H7 (cell line): Measurements from ENCODE around the gene SAMD11. TPM values are rescaled to one million over a fixed set of nuclear protein-coding genes. Genes with fewer than 3 reads are reported as not detected.
A peak's percentile ranks its signal among the peaks of the same experiment; 100 is the strongest.

Experiments used
- DNase-seq: peaks from one replicate; pipeline ENCODE4 v3.0.0; 2012
- H3K27me3 ChIP-seq: 2 replicates; pipeline ENCODE4 v1.6.0; 2011; ENCODE audit warnings: mild to moderate bottlenecking, low read length; ENCODE audit not compliant: control insufficient read depth, insufficient read depth
- H3K36me3 ChIP-seq: replicated peaks from 2 replicates; pipeline ENCODE4 v1.5.1; 2011; ENCODE audit warnings: low read length; ENCODE audit not compliant: control insufficient read depth, insufficient read depth
- H3K4me3 ChIP-seq: 2 replicates; pipeline ENCODE4 v1.5.1; 2011; ENCODE audit warnings: low read depth, mild to moderate bottlenecking, control low read depth, low read length, moderate library complexity; ENCODE audit not compliant: insufficient read depth
- total RNA-seq: library from RNA; depleted of rRNA; stranded (reverse); fragments of >200 nt; shearing (Covaris generic); gene quantifications from 2 replicates; pipeline ENCODE4 v1.2.3, GENCODE V29; 2014

Gene SAMD11
- total RNA-seq, 1 experiment from 2014 or later, result 14.8 TPM

DNA sequence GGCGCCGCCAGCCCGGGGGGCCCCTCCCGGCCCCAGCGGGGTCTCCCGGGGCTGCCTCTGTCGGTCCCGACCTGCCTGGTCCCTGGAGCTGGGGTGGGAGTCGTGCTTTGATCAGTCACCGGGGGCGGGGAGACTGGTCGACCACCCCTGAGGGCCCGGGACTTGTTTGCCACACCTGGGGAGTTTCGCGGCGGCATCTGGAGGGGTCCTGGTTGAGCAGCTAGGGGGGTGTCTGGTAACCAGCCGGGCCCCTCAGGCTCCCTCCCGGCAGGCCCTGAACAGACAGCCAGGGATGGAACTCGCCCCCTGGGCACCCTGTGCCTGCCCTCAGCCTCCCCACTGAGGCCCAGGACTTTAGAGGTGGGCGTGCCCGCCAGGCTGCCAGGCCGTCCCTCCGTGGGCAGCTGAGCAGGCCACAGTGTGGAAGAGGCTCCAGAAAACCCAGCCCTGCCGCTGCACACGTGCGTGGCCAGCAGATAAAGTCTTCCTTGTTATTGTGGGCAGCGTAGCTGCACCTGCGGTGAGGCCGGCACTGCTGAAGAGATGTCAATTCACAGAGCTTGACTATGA lies 13.3 kb upstream of the SAMD11 start:
- no peaks in the 10 kb centered on the region for H3K36me3 ChIP-seq
- peaks cover 36% of the 10 kb centered on the region for H3K27me3 ChIP-seq
- no peak overlapping the region for H3K4me3 ChIP-seq
- DNase-seq, result peak; percentile 66

DNA sequence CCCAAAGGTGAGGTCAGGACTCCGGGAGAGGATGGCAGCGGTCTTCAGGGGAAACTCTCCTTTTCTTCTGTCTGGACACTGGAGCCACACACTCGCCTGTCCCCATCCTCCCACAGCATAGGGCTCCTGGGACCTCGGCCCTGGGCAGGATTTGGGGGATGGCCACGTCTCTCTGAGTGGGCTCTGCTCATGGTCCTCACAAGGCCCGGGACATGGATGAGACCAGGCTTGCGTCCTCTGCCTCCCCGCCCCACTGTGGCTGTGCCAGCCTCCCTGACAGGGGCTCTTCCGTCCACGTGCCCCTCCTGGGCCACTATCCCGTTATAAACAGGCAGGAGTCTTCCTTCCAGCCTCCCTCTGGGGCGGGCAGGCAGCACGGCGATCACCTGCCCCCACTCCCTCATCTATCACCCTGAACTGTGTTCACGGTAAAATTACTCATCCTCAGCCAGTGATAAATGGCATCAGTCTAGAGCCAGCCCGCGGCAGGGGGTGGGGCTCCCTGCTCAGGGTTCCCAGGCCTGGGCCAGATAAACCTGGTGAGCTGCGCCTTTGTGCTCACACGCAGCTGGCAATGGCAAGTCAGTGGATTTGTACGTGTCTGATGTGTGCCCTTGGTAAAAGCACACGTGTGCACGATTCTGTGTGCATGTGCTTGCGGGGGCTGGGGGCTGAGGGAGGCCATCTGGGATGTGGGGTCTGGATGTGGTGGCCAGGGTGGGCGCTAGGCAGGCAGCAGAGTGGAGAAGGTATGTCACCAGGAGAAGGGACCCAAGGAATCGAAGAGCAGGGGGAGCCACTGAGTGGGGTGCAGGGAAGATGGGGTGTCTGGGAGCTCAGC lies 12.6 kb upstream of the SAMD11 start:
- Histone ChIP-seq H3K4me3 (no peak overlapping the region), H3K36me3 (no peaks in the 10 kb centered on the region), H3K27me3 (peaks cover 36% of the 10 kb centered on the region)
- DNase-seq, result peak; percentile 50

GRCh38 chr1:911875-912739 lies 11.6 kb upstream of the SAMD11 start:
- no peak overlapping the region for H3K4me3 ChIP-seq
- peaks cover 29% of the 10 kb centered on the region for H3K27me3 ChIP-seq
- DNase-seq, result peak; percentile 37
- H3K36me3 ChIP-seq, result no peaks in the 10 kb centered on the region

- peak; percentile 90 for DNase-seq
- Histone ChIP-seq H3K27me3 (peaks cover 32% of the 10 kb centered on the region), H3K36me3 (no peaks in the 10 kb centered on the region), H3K4me3 (no peak overlapping the region)
Observed at GRCh38 chr1:912740-913301, 10.9 kb upstream of the SAMD11 start.

GRCh38 chr1:913491-914130 lies 10.1 kb upstream of the SAMD11 start:
- no peak overlapping the region for H3K4me3 ChIP-seq
- peak; percentile 51 for DNase-seq
- H3K36me3 ChIP-seq, result no peaks in the 10 kb centered on the region
- peaks cover 38% of the 10 kb centered on the region for H3K27me3 ChIP-seq

GRCh38 chr1:914131-914890 lies 9.4 kb upstream of the SAMD11 start:
- Histone ChIP-seq H3K27me3 (peaks cover 40% of the 10 kb centered on the region), H3K4me3 (no peak overlapping the region), H3K36me3 (no peaks in the 10 kb centered on the region)

DNA sequence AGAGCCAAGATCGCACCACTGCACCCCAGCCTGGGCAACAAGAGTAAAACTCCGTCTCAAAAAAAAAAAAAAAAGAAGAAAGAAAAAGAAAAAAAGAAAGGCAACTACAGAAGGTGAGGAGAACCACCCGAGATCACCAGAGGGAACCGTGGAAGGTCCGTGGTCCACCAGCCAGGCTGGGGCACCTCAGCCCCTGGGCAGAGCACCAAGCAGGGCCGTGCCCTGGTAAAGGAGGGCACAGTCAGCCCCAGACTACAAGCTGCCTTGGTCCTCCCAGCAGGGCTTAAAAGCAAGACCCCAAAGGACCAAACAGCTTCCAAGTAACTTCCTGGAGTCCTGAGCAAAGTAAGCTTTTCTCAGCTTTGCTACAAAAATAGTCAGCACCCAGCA lies 8.8 kb upstream of the SAMD11 start:
- Histone ChIP-seq H3K27me3 (peaks cover 44% of the 10 kb centered on the region), H3K36me3 (no peaks in the 10 kb centered on the region), H3K4me3 (no peak overlapping the region)
- DNase-seq, result peak; percentile 43

More at GRCh38 chr1:914131-914890, 9.4 kb upstream of the SAMD11 start:
- peak; percentile 57 for DNase-seq

- DNase-seq, result peak; percentile 56
- Histone ChIP-seq H3K27me3 (peaks cover 51% of the 10 kb centered on the region), H3K36me3 (no peaks in the 10 kb centered on the region), H3K4me3 (no peak overlapping the region)
Observed at GRCh38 chr1:915295-916172, 8.2 kb upstream of the SAMD11 start.

GRCh38 chr1:916173-917075 lies 7.3 kb upstream of the SAMD11 start:
- DNase-seq, result no peak
- Histone ChIP-seq H3K4me3 (no peak overlapping the region), H3K27me3 (peaks cover 59% of the 10 kb centered on the region), H3K36me3 (no peaks in the 10 kb centered on the region)

DNA sequence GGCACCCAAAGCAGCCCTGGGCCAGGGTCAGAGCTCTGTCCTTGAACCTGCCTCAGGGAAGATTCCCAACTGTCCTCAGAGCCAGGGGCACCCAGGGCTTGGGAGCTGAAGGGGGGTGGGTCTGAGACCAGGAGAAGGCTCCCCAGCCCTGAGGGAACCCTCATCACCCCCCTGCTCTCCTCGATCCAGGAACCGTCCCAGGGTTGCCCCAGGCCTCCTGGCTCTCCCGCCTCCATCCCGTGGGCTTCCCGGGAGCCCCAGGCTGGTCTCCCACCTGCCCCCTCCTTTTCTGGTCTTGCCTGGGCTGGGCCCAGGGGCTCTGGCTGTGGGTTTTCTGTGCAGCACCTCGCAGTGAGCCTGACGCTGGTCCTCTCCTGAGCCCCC lies 6.7 kb upstream of the SAMD11 start:
- Histone ChIP-seq H3K27me3 (peaks cover 65% of the 10 kb centered on the region), H3K4me3 (no peak overlapping the region), H3K36me3 (no peaks in the 10 kb centered on the region)
- no peak for DNase-seq

DNA sequence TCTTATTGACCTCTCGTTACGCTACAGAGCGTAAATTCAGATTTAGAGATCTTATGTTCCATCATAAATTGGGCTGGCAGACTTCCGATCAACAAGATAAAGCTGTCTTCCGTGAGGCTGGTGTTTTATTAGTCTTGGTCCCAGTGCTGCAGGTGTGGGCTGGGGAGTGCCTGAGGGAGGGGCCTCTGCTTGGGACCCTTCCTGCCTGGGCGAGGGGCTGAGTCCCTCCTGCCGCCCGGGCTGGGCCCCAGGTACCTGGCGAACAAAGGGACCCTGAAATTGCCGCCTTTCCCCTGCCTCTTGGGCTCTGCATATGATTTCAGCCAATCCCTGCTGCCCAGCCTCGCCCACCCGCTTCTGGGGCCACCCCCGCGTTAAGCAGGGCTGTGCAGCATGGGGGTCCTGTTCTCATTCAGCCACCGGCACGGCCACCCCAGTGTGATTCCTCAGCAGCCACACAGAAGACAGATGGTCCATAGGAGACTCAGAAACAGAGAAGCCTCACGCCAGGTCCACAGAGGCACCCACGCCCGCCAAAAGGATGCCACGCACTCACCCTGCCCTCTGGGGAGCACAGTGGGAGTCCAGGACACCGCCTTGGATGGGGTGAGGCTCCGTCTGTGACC lies 6.1 kb upstream of the SAMD11 start:
- no peak for DNase-seq
- Histone ChIP-seq H3K27me3 (peaks cover 65% of the 10 kb centered on the region), H3K36me3 (no peaks in the 10 kb centered on the region), H3K4me3 (no peak overlapping the region)

- H3K4me3 ChIP-seq, result no peak overlapping the region
- H3K36me3 ChIP-seq, result no peaks in the 10 kb centered on the region
- H3K27me3 ChIP-seq, result peaks cover 68% of the 10 kb centered on the region
Observed at GRCh38 chr1:918353-918752, 5.4 kb upstream of the SAMD11 start.

More at GRCh38 chr1:918353-918752, 5.4 kb upstream of the SAMD11 start:
- DNase-seq, result no peak
